ENCODE data around the gene CACNA1H. TPM values are rescaled to one million over a fixed set of nuclear protein-coding genes. Genes with fewer than 3 reads are reported as not detected.
"Not testable (repeated sequence)": the region's sequence is repeated elsewhere in the genome, so short reads cannot be mapped to it uniquely, and the experiment has no call there.

Gene CACNA1H
- total and polyA plus RNA-seq, 2 experiments from 2014 or later, result 0.11 TPM; not detected in 1

DNA sequence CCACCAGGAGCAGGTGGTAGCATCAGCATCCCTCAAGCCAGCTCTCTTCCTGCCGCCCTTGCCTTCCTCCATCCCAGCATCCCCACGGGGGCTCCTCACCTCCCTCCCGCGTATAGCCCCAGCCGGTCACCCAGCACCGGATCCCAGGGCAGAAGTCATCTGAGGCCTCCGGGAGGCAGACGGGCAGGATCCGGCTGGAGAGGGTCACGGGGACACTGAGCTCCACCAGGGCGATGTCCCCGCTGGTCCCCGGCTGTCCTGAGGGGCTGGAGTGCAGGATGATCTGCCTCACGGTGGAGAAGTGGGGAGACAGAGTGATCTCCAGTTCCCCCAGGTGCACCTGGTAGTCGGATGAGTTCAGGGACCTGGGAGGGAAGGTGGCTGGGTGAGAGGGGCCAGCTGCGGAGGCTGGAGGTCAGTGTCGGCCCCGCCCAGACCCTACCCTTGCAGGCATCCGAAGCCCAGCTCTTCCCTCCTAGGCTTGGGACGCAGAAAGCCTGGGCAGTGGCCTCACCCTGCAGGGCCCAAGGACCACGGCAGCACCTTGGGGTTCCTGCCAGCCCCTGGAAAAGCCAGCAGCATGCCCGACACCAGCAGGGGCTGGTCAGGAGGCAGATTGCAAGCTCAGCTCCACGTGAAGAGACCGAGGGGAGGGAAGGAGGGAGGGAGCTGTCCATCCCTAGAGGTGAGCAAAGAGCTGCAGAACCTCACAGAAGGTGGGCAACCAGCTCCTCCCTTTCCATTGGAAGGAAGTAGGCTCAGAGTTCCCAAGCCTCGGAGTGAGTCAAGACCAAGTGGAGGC lies 69.8 kb downstream of the CACNA1H start:
- H3K4me3 ChIP-seq, result no peak overlapping the region
- no peak overlapping the region for H3K4me2 ChIP-seq (ENCODE audit: unreplicated experiment)
- no peaks in the 10 kb centered on the region for H3K9me2 ChIP-seq (ENCODE audit: insufficient read depth)
- H3F3A ChIP-seq (ENCODE audit: insufficient read depth), result no peaks in the 10 kb centered on the region
- WGBS, 2 experiments (ENCODE audit: low coverage in 1 of 2, low lambda C conversion rate in 2 of 2, missing lambda C conversion rate in 2 of 2), result 61 to 62% methylated on average over 23 to 24 of the region's 25 CpGs
- TF ChIP-seq EZH2 (IDR thresholded peaks at IDR 0.05; ENCODE audit: insufficient read depth, poor library complexity, severe bottlenecking) (no peak), EZH2phosphoT487 (IDR thresholded peaks at IDR 0.05; ENCODE audit: insufficient read depth, low read depth) (no peak)
- no peaks in the 10 kb centered on the region for H3K36me3 ChIP-seq (ENCODE audit: low read depth)
- no peak for DNase-seq
- H3K79me2 ChIP-seq (ENCODE audit: insufficient read depth), result no peaks in the 10 kb centered on the region
- no peak overlapping the region for H3K27ac ChIP-seq
- H3K4me1 ChIP-seq (ENCODE audit: insufficient read depth), result no peaks in the 10 kb centered on the region
- H3K27me3 ChIP-seq (replicated peaks; ENCODE audit: insufficient read depth), result no peaks in the 10 kb centered on the region
- no peaks in the 10 kb centered on the region for H3K9me3 ChIP-seq (ENCODE audit: low read depth)
- no peak overlapping the region for H3K9ac ChIP-seq
- in situ Hi-C loops (cut with MboI), result no loop called here
- no peak overlapping the region for H2AFZ ChIP-seq
- H4K20me1 ChIP-seq (ENCODE audit: insufficient read depth), result no peaks in the 10 kb centered on the region

DNA sequence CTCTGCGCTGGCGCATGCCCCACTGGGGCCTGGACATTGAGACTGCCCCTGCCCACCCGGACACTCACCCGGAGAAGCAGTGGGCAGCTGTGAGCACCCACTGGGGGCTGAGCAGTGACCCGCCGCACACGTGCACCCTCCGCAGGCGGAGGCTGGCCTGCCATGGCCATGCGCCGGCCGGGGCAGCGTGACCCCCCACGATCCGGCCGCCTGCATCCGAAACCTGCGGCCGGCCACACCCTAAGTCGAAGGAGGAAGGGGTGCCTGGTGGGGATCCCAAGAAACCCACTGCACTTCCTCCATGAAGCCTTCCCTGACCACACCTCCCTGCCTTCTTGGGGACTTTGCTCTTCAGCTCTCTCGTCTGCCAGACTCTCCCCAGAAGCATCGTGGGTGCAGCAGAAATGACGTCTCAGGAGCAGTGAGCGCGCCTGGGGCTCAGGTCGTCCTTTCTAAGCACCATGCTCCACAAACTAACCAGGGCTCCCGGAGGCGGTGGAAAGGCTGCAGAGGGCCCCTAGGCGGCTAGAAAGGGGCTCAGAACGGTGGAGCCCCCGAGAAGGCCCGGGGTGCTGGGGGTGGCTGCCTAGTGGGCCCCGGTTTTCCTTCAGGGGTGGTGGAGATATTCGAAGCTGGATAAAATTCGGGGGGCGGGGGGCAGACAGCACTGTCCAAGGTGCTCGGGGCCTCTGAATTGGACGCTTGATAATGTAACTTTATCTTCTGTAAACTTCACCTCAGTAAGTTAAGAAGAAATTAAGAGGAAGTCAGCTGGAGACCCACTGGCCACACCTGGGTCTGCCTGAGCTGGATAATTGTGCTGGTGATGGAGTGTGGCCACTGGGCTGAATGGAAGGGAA lies 70.7 kb downstream of the CACNA1H start:
- H3K4me1 ChIP-seq (ENCODE audit: insufficient read depth), result no peaks in the 10 kb centered on the region
- no peaks in the 10 kb centered on the region for H3K9me3 ChIP-seq (ENCODE audit: low read depth)
- no peak for TF ChIP-seq EZH2 (IDR thresholded peaks at IDR 0.05; ENCODE audit: insufficient read depth, poor library complexity, severe bottlenecking)
- TF ChIP-seq EZH2phosphoT487 (IDR thresholded peaks at IDR 0.05; ENCODE audit: insufficient read depth, low read depth), result no peak
- DNase-seq, result no peak
- H4K20me1 ChIP-seq (ENCODE audit: insufficient read depth), result no peaks in the 10 kb centered on the region
- no peaks in the 10 kb centered on the region for H3F3A ChIP-seq (ENCODE audit: insufficient read depth)
- no peak overlapping the region for H3K27ac ChIP-seq
- no peaks in the 10 kb centered on the region for H3K9me2 ChIP-seq (ENCODE audit: insufficient read depth)
- H3K4me3 ChIP-seq, result no peak overlapping the region
- no peak overlapping the region for H3K4me2 ChIP-seq (ENCODE audit: unreplicated experiment)
- H3K79me2 ChIP-seq (ENCODE audit: insufficient read depth), result no peaks in the 10 kb centered on the region
- WGBS, 2 experiments (ENCODE audit: low coverage in 1 of 2, low lambda C conversion rate in 2 of 2, missing lambda C conversion rate in 2 of 2), result 78 to 88% methylated on average over 31 to 34 of the region's 38 CpGs
- H3K9ac ChIP-seq, result no peak overlapping the region
- no peaks in the 10 kb centered on the region for H3K27me3 ChIP-seq (replicated peaks; ENCODE audit: insufficient read depth)
- in situ Hi-C loops (cut with MboI), result no loop called here
- H2AFZ ChIP-seq, result no peak overlapping the region
- no peaks in the 10 kb centered on the region for H3K36me3 ChIP-seq (ENCODE audit: low read depth)

DNA sequence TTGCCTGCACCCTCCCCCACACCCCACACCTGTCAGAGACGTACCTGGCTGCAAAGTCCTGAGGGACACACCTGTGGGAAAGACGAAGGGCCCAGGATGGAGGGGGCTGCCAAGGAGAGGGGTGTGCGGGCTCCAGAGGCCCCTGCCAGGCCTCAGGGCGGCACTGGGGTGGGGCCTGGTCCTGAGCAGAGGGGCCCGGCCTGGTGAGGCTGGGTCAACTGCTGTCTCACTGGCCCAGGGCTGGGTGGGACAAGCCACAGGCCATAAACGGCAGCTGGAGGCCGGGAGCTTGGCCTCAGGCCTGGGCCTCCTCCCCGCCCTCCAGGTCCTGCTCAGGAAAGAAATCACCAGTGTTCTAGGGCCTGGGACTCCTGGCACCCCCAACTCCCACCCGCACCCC lies 71.7 kb downstream of the CACNA1H start:
- no peaks in the 10 kb centered on the region for H3K4me1 ChIP-seq (ENCODE audit: insufficient read depth)
- H3K9me3 ChIP-seq (ENCODE audit: low read depth), result no peaks in the 10 kb centered on the region
- H3K9ac ChIP-seq, result no peak overlapping the region
- H3K36me3 ChIP-seq (ENCODE audit: low read depth), result no peaks in the 10 kb centered on the region
- 49 to 66% methylated on average over 4 to 9 of the region's 9 CpGs for WGBS, 2 experiments (ENCODE audit: low coverage in 1 of 2, low lambda C conversion rate in 2 of 2, missing lambda C conversion rate in 2 of 2)
- H4K20me1 ChIP-seq (ENCODE audit: insufficient read depth), result no peaks in the 10 kb centered on the region
- no peaks in the 10 kb centered on the region for H3K27me3 ChIP-seq (replicated peaks; ENCODE audit: insufficient read depth)
- no peaks in the 10 kb centered on the region for H3K9me2 ChIP-seq (ENCODE audit: insufficient read depth)
- no peak overlapping the region for H2AFZ ChIP-seq
- H3K4me3 ChIP-seq, result no peak overlapping the region
- DNase-seq, result no peak
- no peaks in the 10 kb centered on the region for H3K79me2 ChIP-seq (ENCODE audit: insufficient read depth)
- no peak overlapping the region for H3K4me2 ChIP-seq (ENCODE audit: unreplicated experiment)
- in situ Hi-C loops (cut with MboI), result no loop called here
- no peaks in the 10 kb centered on the region for H3F3A ChIP-seq (ENCODE audit: insufficient read depth)
- no peak overlapping the region for H3K27ac ChIP-seq
- TF ChIP-seq EZH2phosphoT487 (IDR thresholded peaks at IDR 0.05; ENCODE audit: insufficient read depth, low read depth), result no peak
- no peak for TF ChIP-seq EZH2 (IDR thresholded peaks at IDR 0.05; ENCODE audit: insufficient read depth, poor library complexity, severe bottlenecking)

DNA sequence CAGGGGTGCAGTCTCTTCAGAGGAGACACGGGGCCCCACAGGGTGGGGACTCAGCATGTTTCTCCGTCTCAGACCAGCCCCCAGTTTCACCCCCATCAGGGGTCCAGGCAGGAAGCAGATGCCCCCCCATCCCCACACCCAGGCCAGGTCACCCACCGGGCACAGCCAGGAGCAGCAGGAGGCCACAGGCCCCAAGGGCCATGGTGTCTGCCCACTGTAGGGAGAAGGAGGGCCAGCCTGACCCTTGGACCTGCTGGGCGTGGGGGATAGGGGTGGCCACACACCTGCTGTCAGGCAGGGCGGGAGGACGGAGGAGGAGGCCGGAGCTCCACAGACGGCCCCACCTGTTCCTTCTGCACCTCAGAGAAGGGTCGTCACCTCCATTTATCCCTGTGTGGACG lies 72.1 kb downstream of the CACNA1H start, which contains the start of gene TPSG1:
TSS of gene TPSG1 (minus strand) at position 218 of the 401 bp plus-strand sequence. CDS start at position 202, 16 bp downstream.
- WGBS, 2 experiments (ENCODE audit: low coverage in 1 of 2, low lambda C conversion rate in 2 of 2, missing lambda C conversion rate in 2 of 2), result 51 to 56% methylated on average over 7 to 10 of the region's 10 CpGs
- H3K79me2 ChIP-seq (ENCODE audit: insufficient read depth), result no peaks in the 10 kb centered on the region
- in situ Hi-C loops (cut with MboI), result no loop called here
- no peak for TF ChIP-seq EZH2phosphoT487 (IDR thresholded peaks at IDR 0.05; ENCODE audit: insufficient read depth, low read depth)
- no peak for TF ChIP-seq EZH2 (IDR thresholded peaks at IDR 0.05; ENCODE audit: insufficient read depth, poor library complexity, severe bottlenecking)
- H3K4me1 ChIP-seq (ENCODE audit: insufficient read depth), result no peaks in the 10 kb centered on the region
- no peaks in the 10 kb centered on the region for H4K20me1 ChIP-seq (ENCODE audit: insufficient read depth)
- H3K9me3 ChIP-seq (ENCODE audit: low read depth), result no peaks in the 10 kb centered on the region
- H3K9me2 ChIP-seq (ENCODE audit: insufficient read depth), result no peaks in the 10 kb centered on the region
- H3K27ac ChIP-seq, result no peak within 1 kb of the TSS
- no peak within 1 kb of the TSS for H3K4me2 ChIP-seq (ENCODE audit: unreplicated experiment)
- no peaks in the 10 kb centered on the region for H3F3A ChIP-seq (ENCODE audit: insufficient read depth)
- no peaks in the 10 kb centered on the region for H3K27me3 ChIP-seq (replicated peaks; ENCODE audit: insufficient read depth)
- no peak within 1 kb of the TSS for H2AFZ ChIP-seq
- no peak within 1 kb of the TSS for H3K4me3 ChIP-seq
- no peaks in the 10 kb centered on the region for H3K36me3 ChIP-seq (ENCODE audit: low read depth)
- H3K9ac ChIP-seq, result no peak within 1 kb of the TSS
- DNase-seq, result no peak

DNA sequence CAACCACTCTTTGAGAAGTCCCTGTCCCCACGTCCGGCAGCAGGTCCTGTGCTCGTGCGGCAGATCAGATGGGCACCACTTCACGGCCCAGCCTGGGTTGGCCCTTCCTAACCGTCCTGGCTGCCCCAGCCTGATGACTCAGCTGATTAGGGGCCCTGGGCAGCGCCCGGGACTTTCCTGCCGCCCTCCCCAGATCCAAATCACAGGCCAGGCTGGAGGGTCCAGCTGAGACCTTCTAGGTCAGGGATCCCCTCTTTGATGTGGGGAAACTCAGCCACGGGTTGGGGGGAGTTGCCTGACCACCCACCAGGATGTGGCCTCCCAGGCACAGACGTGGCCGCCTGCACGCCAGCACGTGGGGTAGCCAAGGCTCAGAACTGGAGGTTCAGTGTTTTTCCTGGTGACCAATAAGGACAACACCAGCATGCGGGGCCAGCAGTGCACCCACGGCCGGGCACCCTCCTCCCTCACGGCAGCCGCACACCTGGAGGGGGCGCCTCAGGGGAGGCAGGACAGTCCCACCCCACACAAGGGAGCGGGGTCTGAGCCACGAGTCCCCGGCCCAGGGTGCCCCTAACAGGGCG lies 72.9 kb downstream of the CACNA1H start:
- H3F3A ChIP-seq (ENCODE audit: insufficient read depth); H3K36me3 ChIP-seq (ENCODE audit: low read depth); H3K9me3 ChIP-seq (ENCODE audit: low read depth); H3K4me2 ChIP-seq (ENCODE audit: unreplicated experiment); H2AFZ ChIP-seq; H4K20me1 ChIP-seq (ENCODE audit: insufficient read depth); H3K27ac ChIP-seq; H3K4me1 ChIP-seq (ENCODE audit: insufficient read depth); H3K4me3 ChIP-seq; H3K27me3 ChIP-seq (replicated peaks; ENCODE audit: insufficient read depth); H3K9me2 ChIP-seq (ENCODE audit: insufficient read depth); in situ Hi-C loops (cut with MboI); DNase-seq; H3K9ac ChIP-seq; H3K79me2 ChIP-seq (ENCODE audit: insufficient read depth): not testable (repeated sequence)
- WGBS, 2 experiments (ENCODE audit: low coverage in 1 of 2, low lambda C conversion rate in 2 of 2, missing lambda C conversion rate in 2 of 2), result 54 to 60% methylated on average over 23 to 24 of the region's 24 CpGs

DNA sequence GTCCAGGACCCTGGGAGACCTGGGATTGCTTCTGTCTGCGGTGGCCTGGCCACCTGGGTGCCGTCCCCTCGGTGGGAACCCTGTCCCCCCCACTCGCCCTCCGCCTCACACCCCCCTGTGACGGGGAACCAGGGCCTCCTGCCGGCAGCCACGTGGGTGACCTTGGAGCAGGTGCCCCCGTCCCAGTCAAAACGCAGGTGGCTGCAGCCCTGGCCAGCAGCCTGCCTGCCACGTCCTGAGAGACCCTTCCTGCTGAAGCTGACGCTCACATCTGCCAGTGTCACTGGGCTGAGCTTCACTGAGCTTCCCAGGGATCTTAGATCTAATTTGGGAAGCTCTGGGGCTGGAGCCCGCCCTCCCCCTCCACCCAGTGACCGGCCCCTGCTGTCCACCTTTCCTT lies 73.8 kb downstream of the CACNA1H start:
- H3K4me2 ChIP-seq (ENCODE audit: unreplicated experiment); H3K36me3 ChIP-seq (ENCODE audit: low read depth); H3K27me3 ChIP-seq (replicated peaks; ENCODE audit: insufficient read depth); H3K79me2 ChIP-seq (ENCODE audit: insufficient read depth); H3F3A ChIP-seq (ENCODE audit: insufficient read depth); H3K4me1 ChIP-seq (ENCODE audit: insufficient read depth); in situ Hi-C loops (cut with MboI); H2AFZ ChIP-seq; H3K4me3 ChIP-seq; DNase-seq; H4K20me1 ChIP-seq (ENCODE audit: insufficient read depth); H3K9ac ChIP-seq; H3K9me2 ChIP-seq (ENCODE audit: insufficient read depth); H3K9me3 ChIP-seq (ENCODE audit: low read depth); H3K27ac ChIP-seq: not testable (repeated sequence)
- WGBS, 2 experiments (ENCODE audit: low coverage in 1 of 2, low lambda C conversion rate in 2 of 2, missing lambda C conversion rate in 2 of 2), result 36 to 56% methylated on average over 8 to 12 of the region's 14 CpGs

Measured in GM23248 (cell line).